ENCODE measurements around the gene ESPNL.

GRCh38 chr2:238114331-238114841 is 14.2 kb downstream of the ESPNL start:
- no peak for TF ChIP-seq CHD4 (IDR thresholded peaks at IDR 0.05; ENCODE audit: insufficient read depth, insufficient replicate concordance, low read depth, low read length, poor library complexity, severe bottlenecking)
- TF ChIP-seq TSHZ1 (CRISPR knock-in tag; IDR thresholded peaks at IDR 0.05) = no peak
- TF ChIP-seq CTCF (IDR thresholded peaks at IDR 0.05 in 2 of 3, conservative IDR thresholded peaks at IDR 0.05 in 1 of 3; ENCODE audit: insufficient read depth in 2 of 3, low read depth in 1 of 3, low read length in 3 of 3) = no peak
- TF ChIP-seq ZNF140 (CRISPR knock-in tag; IDR thresholded peaks at IDR 0.05) = no peak
